Erythroblast (primary cell): Measurements from ENCODE around the gene PTPRN2.

ENCODE experiments used
- GATA1 ChIP-seq: IDR thresholded peaks from 2 replicates; pipeline ENCODE4 v1.6.1; 2011; ENCODE audit warnings: low read depth, mild to moderate bottlenecking, control low read depth, low read length, moderate library complexity
- POLR2A ChIP-seq: IDR thresholded peaks from 2 replicates; pipeline ENCODE4 v1.6.1; 2011; ENCODE audit warnings: mild to moderate bottlenecking, low read length

GRCh38 chr7:157575777-157576176 is 1011.8 kb downstream of the PTPRN2 start:
- TF ChIP-seq POLR2A, result no peak
- TF ChIP-seq GATA1, result no peak
